M059J (cell line): ENCODE results near the gene AJAP1. TPM values are rescaled to one million over a fixed set of nuclear protein-coding genes. Genes with fewer than 3 reads are reported as not detected.

Experiments
- DNase-seq: peaks from one replicate; pipeline ENCODE4 v3.0.0-alpha.2; 2012; ENCODE audit warnings: low read depth
- total RNA-seq: library from RNA; depleted of rRNA; stranded (reverse); fragments of >200 nt; shearing (Covaris generic); gene quantifications from 2 replicates; pipeline ENCODE4 v1.2.3, GENCODE V29; 2014

The AJAP1 gene
- total RNA-seq, 1 experiment from 2014 or later: not detected

DNA sequence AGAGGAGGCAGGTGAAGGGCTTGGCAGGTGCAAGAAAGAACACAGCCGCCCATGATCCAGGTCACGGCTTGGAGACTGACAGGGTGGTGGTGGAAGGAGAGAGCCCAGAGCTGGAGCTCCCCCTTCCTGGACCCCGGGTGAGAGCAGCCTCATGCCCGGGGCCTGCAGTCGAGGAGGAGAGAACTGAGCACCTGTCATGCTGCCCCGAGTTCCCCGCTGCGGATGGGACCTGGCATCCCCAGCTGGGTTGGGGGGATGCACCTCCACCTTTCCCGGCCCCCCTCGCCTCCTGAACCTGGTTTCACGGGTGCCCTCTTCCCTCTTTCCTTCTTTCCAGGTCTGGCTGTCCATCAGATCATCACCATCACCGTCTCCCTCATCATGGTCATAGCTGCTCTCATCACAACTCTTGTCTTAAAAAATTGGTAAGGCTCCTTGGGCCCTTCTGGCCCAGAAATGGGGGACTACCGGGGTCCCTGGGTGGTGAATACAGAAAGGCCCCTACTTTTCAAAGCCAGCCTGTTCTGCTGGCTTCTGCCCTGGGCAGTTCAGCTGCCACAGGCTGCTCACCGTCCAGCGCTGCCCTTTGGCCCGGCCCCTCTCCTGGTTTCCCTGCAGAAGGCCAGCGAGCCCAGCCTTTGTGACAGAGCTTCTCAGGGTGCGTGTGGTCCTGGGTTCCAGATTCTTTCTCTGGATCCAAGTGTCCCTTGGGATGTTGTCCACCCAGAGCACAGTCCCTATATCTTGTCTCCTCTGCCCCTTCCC is 115.3 kb downstream of the AJAP1 start:
- no peak for DNase-seq

DNA sequence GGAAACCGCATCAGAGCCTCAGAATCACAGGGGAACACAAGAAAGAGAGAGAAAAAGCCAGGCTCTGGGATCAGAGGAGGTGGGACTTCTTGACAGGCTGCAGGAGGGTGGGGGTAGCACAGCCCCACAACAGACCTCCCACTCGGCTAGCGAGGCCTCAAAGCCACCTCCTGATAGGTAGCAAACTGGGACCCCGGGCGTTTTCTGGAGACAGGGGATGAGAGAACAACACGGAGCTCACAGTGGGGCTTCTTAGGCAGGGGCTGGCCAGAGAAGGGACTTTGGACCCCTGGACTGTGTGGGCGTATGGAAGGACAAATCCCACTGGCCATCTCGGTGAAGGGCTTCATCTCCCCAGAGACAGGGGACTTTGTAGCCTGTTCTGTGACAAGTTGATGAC is 116.3 kb downstream of the AJAP1 start:
- DNase-seq: no peak

DNA sequence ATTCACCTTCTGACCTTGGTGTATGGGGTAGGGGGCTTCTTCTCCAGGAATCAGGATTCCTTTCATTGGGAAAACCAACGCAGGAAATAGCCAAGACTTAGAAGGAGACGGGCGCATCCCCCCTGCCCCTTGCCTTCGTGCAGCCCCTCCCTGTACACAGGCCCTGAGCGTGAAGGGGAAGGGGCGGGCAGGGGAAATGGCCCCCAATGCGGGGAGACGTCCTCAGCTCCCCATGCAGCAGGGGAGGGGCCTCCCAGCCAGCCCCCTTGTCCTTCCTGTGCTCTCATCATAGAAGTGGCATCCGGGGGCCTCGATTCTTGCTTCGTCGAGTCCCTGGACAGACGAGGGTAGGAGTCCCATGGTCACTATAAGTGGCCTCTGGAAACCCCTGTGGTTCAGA is 116.9 kb downstream of the AJAP1 start:
- DNase-seq: no peak

DNA sequence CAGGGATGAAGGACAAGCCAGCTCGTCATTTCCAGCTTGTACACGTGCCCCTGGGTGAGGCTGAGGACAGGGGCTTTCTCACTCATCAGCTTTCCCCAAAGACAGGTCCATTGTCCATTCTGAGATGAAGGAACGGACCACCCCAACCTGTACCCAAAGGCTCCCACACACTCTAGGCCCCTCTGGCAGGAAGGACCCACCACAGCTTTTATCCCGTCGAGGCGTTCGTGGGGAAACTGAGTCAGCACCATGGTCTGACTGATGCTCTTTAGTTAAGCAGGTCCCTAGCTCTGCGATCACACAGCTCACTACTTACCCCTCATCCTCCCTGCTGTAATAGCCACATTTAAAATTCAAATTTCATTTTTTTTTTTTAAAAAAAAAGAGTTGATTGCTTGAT is 117.3 kb downstream of the AJAP1 start:
- no peak for DNase-seq

DNA sequence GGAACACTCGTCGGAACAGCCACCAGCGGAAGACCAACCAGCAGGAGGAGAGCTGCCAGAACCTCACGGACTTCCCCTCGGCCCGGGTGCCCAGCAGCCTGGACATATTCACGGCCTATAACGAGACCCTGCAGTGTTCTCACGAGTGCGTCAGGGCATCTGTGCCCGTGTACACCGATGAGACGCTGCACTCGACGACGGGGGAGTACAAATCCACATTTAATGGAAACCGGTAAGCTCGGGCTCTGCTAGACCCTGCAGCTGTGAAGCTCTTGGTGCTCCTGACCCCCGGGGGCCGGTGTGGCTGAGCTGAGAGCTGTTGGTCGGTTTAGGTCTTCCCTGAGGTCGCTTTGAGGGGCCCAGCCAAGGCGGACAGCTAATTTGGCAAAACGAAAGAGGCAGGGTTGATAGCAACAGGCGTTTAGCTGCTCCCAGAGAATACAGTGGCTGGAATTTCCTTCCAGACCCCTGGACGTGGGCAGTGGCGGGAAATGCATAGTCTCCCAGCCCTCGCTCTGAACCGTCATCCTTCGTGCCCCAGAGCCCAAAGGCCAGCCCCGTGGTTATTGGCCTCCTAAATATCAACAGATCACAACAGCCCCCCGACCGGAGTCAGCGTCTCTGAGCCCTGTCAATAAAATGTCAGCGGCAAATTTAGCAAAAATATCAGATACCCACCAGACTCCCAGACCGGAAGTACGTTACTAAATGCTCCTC is 118.0 kb downstream of the AJAP1 start:
- DNase-seq: no peak

DNA sequence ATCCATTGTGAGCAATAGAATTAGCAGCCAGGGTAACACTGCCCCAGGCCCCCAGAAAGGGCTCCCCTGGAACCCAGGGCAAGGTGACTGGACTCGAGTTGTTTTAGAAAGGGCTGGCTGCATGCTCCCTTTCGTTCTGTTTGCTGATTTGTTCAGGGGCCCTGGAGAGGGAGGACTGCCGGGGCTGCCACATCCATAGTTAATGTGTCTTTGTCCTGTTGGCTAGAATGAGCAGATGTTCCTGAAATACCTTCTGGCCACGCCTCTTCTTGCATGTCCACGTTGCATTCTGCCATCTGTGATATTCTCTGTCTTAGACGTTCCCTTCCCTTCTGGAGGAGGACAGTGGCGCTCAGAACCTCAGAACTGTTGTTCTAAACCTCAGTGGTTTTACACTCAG is 118.8 kb downstream of the AJAP1 start:
- no peak for DNase-seq

DNA sequence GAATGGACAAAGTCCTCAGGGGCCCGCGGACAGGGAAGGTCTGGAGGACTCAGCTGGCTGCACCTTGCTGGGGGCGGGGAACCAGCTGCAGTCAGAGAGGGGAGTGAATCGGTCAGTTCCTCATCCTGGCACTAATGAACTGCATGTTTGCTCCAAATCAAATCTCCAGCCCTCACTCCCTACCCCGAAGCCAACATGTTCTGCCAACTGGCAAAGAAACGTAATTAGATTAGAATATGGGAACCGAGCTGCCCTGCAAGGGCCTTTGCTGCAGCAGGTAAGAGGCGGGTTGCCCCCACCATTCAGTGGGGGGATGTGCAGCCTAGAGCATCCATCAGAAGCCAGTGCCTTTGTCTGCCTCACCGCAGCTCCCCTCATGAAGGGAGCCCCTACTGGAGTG is 121.1 kb downstream of the AJAP1 start:
- DNase-seq: no peak

DNA sequence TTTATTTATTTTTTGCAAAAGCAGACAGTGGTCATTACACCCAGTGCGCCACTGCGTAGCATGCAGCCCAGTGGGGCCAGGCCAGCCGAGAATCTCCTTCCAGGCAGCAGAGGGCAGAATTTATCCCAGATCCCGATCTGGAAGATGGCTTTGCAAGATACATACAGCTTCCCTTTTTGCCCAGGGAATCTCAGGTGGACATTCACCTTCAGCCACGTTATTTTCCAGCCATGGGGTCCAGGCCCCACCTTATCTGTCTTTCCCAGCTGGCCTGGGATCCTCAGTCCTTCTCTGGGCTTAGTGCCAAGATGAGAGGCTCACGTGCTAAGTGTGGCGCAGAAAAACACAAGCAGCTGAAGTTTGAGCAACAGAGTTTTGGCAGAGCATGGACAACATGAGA is 123.6 kb downstream of the AJAP1 start:
- DNase-seq: peak; percentile 11

DNA sequence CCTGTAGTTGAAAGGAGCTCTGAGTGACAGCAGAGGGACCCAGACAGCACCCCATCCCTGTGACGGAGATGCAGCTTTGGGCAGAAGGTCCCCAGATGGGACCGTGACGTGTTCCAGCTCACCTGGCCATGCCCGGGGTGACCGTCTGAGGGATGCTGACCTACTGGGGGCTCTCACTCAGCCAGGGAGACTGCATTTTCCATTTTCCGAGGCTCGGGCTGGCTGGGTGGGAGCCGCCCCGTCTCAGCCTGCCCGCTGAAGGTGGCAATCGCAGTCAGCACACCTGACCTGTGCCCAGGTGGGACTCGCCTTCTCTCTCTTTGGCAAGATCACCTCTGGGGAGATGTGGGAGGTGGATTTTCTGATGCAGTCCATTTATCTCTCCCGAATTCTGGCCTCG is 127.2 kb downstream of the AJAP1 start:
- DNase-seq: no peak

DNA sequence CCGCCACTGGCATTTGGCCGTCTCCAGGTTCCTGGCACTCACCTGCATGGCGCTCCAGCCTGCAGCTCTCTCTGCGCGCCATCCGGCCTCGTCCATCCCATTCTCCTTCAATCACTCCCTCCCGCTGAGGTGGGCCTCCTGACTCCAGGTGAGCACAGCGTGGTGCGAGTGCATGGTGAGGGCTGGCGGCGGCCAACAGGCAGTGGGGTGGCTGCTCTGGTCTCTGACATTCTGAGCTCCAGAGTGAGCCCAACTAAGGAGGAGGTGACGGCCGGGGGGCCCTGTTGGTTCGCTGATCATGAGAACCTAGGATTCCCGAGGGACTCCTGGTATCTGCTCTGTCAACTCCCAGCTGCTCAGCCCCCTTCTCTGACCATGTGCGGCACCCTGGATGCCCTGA is 130.4 kb downstream of the AJAP1 start:
- DNase-seq: no peak

DNA sequence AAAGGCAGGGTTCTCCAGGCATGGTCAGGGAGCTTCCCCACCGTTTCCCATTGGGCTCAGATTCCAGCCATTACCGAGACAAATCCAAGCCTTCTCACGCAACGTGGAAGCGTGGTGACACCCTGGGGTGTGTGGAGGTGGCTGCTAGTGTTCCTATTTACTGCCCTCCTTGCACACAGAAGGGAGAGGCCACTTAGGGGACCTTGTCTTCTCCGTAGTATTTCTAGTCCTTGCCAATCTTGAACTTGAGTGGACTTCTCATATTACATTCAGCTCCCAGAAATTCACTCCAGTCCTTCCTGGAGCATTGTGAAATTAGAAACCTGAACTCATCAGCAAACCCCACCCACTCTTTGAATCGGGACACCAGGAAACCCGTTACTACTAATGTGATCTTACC is 131.6 kb downstream of the AJAP1 start:
- DNase-seq: peak; percentile 7

DNA sequence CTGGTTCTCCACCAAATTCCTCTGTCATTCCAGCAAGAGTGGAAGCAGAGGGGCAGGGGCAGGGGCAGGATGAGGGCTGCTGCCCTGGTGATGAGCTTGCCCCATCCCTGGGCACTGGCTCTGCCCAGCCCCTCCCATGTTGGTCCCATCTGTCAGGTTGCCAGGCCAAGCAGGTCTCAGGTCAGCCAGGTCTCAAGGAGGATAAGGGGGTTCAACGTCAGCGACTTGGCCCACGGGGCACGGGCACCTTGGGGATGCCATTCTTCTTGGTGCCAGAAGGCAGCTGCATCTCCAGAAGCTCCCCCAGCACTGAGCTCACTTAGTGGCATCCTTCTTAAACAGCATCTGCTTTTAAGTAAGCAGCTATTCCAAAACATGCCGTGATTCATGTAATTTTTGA is 133.1 kb downstream of the AJAP1 start:
- DNase-seq: no peak

DNA sequence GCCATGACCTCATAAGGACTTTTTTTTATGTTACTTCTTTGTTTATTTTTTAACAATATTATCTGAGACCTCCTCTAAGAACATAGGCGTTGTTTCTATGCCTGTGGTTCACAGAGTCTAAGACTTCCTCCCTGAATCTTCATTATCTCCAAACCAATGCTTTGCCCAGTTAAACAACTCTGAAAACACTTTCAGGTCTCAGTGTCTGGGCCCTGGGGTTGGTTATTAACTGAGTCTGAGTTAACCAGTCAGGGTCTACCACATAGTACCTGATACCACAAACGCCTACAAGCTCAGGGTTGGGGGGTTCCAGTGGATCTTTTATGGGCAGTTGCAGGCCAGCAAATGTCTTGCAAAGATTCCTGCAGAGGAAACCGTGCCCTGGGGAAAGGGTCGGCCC is 138.2 kb downstream of the AJAP1 start:
- no peak for DNase-seq

DNA sequence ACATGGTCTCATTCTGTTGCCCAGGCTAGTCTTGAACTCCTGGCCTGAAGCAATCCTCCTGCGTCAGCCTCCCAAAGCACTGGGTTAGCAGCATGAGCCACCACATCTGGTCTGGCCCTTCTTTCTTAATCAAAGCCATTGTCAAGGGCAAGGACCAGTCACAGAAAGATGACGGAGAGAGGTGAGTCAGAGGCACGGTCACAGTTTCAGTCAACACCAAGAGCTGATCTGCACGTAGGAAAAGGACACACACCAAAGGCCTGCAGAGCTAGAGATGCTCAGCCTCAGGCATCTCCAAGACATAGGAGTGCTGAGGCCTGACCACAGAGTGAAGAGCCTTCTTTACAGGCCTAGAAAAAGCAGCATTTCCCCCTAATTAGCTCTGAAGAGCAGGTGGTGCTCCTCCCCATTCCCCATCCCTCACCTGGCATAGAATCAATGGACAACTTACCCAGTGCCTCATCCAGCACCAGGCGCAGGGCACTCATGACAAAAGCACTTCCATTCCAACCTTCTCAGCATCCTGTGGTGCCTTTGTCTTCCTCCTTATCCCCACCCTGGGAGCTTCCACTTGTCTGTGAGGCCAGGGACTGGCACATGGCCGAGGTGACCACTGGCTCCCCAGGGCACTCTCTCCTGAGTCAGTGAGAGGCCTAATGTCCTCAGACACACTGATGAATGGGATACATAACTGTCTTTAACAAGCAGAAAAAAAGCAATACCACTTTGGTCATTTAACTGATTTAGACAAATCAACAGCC is 139.8 kb downstream of the AJAP1 start:
- no peak for DNase-seq

DNA sequence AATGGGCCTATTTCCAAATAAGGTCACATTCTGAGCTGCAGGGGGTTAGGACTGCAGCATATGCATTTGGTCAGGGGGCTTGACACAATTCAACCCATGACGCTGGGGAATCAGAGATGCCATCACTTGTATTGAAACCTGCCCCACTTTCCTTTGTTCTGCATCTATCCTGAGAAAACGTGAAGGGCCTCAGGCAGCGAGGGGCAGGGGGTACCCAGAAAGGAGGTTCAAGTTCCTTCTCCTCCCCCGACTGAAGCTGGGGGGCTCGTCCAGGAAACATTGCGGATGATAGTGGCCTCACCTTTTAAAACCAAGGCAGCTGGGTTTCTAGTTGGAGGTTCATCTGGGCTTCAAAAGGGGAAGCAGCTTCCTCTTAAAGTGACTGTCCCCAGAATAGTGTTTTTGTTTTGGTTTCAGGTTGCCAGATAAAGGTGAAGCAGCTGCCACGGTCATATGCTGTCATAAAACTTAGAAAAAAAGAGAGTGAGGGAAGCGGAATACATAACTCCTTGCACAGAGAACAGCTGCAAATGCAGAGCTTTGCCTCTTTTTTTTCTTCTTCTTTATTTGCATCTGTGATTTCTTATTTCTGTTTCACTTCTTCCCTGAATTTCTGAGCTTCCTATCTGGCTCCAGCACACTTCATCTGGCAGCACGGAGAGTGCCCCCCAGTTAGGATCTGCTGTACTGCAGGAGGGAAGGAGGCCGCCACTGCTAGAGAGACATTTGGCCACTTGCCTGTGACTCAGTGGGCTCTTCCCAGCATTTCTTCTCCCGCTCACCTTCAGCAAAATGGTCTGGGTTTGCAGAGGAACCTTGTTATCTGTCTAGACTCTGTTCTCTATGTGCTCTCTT is 142.0 kb downstream of the AJAP1 start:
- no peak for DNase-seq

DNA sequence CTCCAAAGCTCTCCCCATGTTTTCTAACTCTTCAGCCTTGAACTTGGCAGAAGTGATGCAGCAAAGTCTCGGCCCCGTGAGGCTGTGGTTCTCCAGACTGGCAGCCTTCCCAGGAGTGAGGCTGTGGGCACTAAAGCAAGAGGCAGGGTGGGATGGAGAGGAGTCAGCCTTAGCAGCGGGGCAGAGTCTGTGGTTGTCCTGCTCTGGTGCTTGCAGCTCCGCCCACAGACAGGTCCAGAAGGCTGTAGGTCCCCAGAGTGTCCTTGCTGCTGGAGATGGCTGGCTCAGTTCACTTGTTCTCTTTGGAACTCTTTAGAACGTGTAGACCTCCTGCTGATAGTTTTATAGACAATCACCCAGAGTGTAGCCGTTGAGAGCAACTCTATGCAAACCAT is 142.6 kb downstream of the AJAP1 start:
- no peak for DNase-seq

DNA sequence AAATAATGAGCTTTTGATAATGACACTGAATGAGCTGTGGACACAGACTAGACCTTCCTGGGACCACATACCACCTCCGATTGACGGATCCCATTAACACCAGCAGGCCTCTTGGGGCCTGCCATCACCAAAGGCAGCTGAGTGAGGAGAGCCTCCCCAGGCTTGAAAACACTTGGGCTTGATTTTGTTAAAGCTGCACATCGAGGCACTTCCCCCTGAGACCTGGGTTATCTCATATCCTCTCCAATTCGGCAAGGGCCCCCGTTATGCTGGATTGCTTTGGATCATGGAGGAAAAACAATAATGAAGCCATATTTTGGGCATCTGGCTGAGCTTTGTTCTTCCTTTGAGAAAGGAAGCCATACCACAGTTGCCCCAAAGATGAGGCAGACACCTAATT is 143.0 kb downstream of the AJAP1 start:
- no peak for DNase-seq

DNA sequence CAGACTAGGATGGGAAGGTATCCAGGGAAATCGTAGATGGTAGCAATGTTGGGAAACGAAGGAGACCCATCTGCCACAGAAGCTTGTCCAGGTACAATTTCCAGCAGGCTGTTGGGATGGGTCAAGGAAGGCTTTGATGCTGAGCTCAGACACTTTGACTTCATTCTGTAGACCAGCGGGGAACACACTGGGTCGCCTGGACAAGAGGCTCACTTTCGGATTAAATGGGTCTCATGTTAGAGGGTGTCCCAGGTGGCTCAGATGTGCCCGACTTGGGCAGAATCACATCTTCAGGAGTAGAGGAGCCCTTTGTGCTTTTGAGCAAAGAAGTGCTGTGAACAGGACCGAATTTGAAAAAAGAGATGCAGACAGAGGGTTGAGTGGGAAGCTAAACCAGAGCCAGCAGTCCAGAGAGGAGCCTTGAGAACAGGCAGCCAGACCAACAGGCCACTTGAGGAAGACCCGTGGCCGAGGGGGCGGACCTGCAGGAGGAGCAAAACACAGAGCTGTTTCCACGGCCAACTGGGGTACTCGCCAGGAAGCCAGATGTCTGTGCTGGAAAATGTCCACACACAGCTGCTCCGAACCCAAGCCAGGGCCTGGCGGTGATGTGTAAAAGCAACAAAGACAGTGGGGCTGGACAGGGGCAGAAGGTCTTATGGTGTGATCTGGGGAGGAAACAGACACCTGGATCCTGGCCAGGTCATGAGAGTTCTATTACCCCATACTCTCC is 146.9 kb downstream of the AJAP1 start:
- DNase-seq: no peak

DNA sequence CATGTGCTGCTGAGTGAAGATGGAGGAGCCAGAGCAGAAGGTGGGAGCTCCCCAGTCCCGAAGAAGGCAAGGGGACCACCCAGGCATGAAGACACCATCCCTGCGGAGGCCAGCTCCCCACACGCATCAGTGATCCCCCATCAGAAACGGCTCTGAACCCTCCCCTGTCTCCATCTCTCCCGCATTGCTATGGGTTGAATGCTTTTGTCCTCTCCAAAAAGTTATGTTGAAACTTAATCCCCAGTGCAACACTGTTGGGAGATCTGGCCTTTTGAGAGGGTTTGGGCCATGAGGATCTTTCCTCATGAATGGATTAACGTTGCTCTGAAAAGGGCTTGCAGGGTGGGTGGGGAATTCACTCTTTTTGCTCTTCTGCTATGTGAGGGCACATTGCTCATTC is 147.6 kb downstream of the AJAP1 start:
- no peak for DNase-seq

DNA sequence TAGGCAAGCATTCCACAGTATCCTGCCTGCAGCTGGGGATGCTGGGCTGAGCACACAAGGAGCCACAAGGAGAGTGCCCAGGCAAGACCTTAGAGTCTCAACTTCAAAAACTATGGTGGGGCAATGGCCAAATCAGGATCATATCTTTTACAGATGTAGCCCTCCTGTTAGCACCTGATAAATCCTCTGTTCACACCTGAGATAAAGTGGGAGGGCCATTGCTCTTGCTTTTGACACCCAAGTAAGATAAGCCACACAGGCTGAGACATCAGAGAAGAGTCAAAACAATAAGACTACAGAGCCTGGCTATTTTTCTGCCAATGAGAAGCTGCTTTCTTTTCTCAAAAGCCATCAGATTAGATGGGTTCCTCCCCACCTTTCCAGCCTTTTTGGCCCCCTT is 148.9 kb downstream of the AJAP1 start:
- no peak for DNase-seq

DNA sequence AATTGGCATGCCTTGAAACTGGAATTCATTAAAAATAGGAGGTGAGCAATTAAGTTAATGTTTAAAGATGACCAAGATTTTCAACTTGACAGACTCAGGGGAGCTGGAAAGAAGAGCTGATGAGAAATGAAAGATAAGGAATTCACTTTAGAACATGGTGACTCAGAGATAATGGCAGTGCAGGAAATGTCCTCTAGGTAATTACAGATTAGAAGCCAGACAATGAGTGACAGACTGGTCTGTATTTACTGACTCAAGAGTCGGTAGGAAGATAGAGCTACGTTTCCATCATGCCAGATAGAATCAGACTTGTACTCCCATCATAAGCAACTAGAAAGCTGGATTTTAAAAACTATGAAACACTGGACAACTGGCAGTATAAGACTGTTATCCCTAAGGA is 151.6 kb downstream of the AJAP1 start:
- no peak for DNase-seq
